Measurements from ENCODE around the gene OR10C1. TPM values are rescaled to one million over a fixed set of nuclear protein-coding genes. Genes with fewer than 3 reads are reported as not detected.

The OR10C1 gene
- total RNA-seq, 1 experiment from 2014 or later = not detected

GRCh38 chr6:29488874-29489273 lies 49.8 kb downstream of the OR10C1 start:
- Histone ChIP-seq H3K9me3 (ENCODE audit: control insufficient read depth, low read depth, low read length) (no peaks in the 10 kb centered on the region), H2AFZ (ENCODE audit: low read length) (no peak overlapping the region), H4K8ac (replicated peaks; ENCODE audit: insufficient read length, low read depth, low read length) (no peak overlapping the region), H4K20me1 (ENCODE audit: control insufficient read depth, insufficient read depth, insufficient read length) (no peaks in the 10 kb centered on the region), H3T11ph (ENCODE audit: low read length) (no peak overlapping the region), H4K5ac (ENCODE audit: insufficient read length, low read depth, low read length) (no peak overlapping the region), H2BK20ac (ENCODE audit: low read depth, low read length, poor library complexity, severe bottlenecking) (no peak overlapping the region), H2BK120ac (ENCODE audit: low read depth, low read length, poor library complexity, severe bottlenecking) (no peak overlapping the region), H3K56ac (ENCODE audit: insufficient read length, low read depth, low read length) (no peak overlapping the region), H2BK5ac (ENCODE audit: insufficient read length, low read length) (no peak overlapping the region), H3K27ac (ENCODE audit: insufficient read length, low read depth, low read length) (no peak overlapping the region), H3K79me1 (ENCODE audit: insufficient read depth, low read depth, low read length, poor library complexity, severe bottlenecking) (no peaks in the 10 kb centered on the region), H2BK15ac (ENCODE audit: low read depth, low read length) (no peak overlapping the region), H3K14ac (ENCODE audit: insufficient read depth, low read length) (no peak overlapping the region), H3K18ac (ENCODE audit: insufficient read length, low read depth, low read length) (no peak overlapping the region), H3K4me2 (ENCODE audit: insufficient read depth, insufficient read length, low read length) (no peak overlapping the region), H2AK5ac (ENCODE audit: insufficient read length, low read length) (no peak overlapping the region), H2BK12ac (ENCODE audit: insufficient read length, low read depth, low read length) (no peak overlapping the region), H3K9ac (ENCODE audit: extremely low read depth, insufficient read length, low read length) (no peak overlapping the region), H4K91ac (ENCODE audit: insufficient read length, low read depth, low read length) (no peak overlapping the region), H3K4ac (ENCODE audit: low read depth, low read length) (no peak overlapping the region), H3K4me1 (ENCODE audit: insufficient read depth, low read length) (no peaks in the 10 kb centered on the region), H3K23ac (ENCODE audit: insufficient read length, low read depth, low read length) (no peak overlapping the region), H3K27me3 (ENCODE audit: insufficient read depth, low read length) (no peaks in the 10 kb centered on the region), H3K79me2 (ENCODE audit: insufficient read depth, low read length) (no peaks in the 10 kb centered on the region), H3K23me2 (ENCODE audit: insufficient read length, low read depth, low read length, poor library complexity, severe bottlenecking) (no peaks in the 10 kb centered on the region)
- Mint-ChIP-seq H3K9me3 (no peaks in the 10 kb centered on the region; a peak in 1 of 5 replicates), H3K4me3 (no peak overlapping the region), H3K4me1 (peaks cover 0 to 8% of the 10 kb centered on the region in 2 experiments; a peak in 3 of 4 replicates), H3K27ac (no peak overlapping the region), H3K27me3 (ENCODE audit: low read depth) (no peaks in the 10 kb centered on the region; the same call in 1 of the 2 replicates), H3K36me3 (ENCODE audit: insufficient read depth in 1 of 3, low read depth in 3 of 3) (no peaks in the 10 kb centered on the region)
- DNase-seq = no peak
- TF ChIP-seq CTCF (conservative IDR thresholded peaks at IDR 0.05) = no peak
